Measurements from ENCODE around the gene MYOF. TPM values are rescaled to one million over a fixed set of nuclear protein-coding genes. Genes with fewer than 3 reads are reported as not detected.

MYOF gene
- total and polyA plus RNA-seq, 12 donors, result 4.1 to 119 (median 49.6) TPM

DNA sequence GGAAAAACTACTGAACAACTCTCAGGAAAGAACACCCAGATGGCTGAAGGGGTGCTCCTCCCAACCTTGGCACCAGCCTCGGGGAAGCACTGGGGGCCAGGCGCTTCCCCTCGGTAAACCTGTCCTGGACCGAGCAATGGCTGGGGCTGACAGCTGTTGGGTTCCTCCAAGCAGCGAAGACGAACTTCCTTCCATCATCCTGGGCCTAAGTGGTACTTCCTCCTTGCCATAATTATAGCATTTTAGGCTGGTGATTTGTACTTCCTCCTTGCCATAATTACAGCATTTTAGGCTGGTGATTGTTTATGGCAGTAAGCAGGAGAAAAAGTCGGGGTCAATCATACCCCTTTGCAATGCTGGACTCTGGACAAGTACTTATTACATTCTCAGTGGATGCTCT, 69.3 kb downstream of the MYOF start:
- peak overlapping the region in 1 of 5 donors; percentile 64 for H3K27ac ChIP-seq
- no peaks in the 10 kb centered on the region for H3K4me1 ChIP-seq (replicated peaks in 1 of 2)
- no peaks in the 10 kb centered on the region for H3K36me3 ChIP-seq (replicated peaks in 1 of 2)
- DNase-seq, result no peak
- WGBS, 4 donors, result 41 to 60% (median 50%) methylated on average over 3 to 7 of the region's 7 CpGs
- no peaks in the 10 kb centered on the region for H3K9me3 ChIP-seq (replicated peaks in 1 of 3)
- TF ChIP-seq POLR2A (IDR thresholded peaks at IDR 0.05) (no peak), CTCF (IDR thresholded peaks at IDR 0.05) (no peak)
- no peak overlapping the region for H3K4me3 ChIP-seq
- no peaks in the 10 kb centered on the region for H3K27me3 ChIP-seq
- intact Hi-C loops (cut with DNase I), result no loop called here

GRCh38 chr10:93410697-93411348, 71.3 kb downstream of the MYOF start:
- H3K27me3 ChIP-seq, result no peaks in the 10 kb centered on the region
- H3K9me3 ChIP-seq (replicated peaks in 1 of 3), result no peaks in the 10 kb centered on the region
- H3K36me3 ChIP-seq (replicated peaks in 1 of 2), result no peaks in the 10 kb centered on the region
- DNase-seq, result no peak
- H3K27ac ChIP-seq, result no peak overlapping the region
- no peak for TF ChIP-seq POLR2A (IDR thresholded peaks at IDR 0.05)
- TF ChIP-seq CTCF (IDR thresholded peaks at IDR 0.05), result no peak
- H3K4me3 ChIP-seq, result no peak overlapping the region
- no peaks in the 10 kb centered on the region for H3K4me1 ChIP-seq (replicated peaks in 1 of 2)
- intact Hi-C loops (cut with DNase I), result no loop called here
- WGBS, 4 donors, result 69 to 82% (median 76%) methylated on average over 6 of the region's 6 CpGs

- no peak for DNase-seq
- Histone ChIP-seq H3K27ac (no peak overlapping the region), H3K9me3 (replicated peaks in 1 of 3) (no peaks in the 10 kb centered on the region), H3K27me3 (no peaks in the 10 kb centered on the region), H3K4me1 (replicated peaks in 1 of 2) (no peaks in the 10 kb centered on the region), H3K36me3 (replicated peaks in 1 of 2) (no peaks in the 10 kb centered on the region), H3K4me3 (no peak overlapping the region)
- TF ChIP-seq POLR2A (IDR thresholded peaks at IDR 0.05) (no peak), CTCF (IDR thresholded peaks at IDR 0.05) (no peak)
- whole genome bisulfite sequencing, 4 donors, result 79 to 85% (median 84%) methylated on average over 7 to 8 of the region's 8 CpGs
- intact Hi-C loops (cut with DNase I), result no loop called here
Measured at GRCh38 chr10:93408783-93409182, 73.4 kb downstream of the MYOF start.

DNA sequence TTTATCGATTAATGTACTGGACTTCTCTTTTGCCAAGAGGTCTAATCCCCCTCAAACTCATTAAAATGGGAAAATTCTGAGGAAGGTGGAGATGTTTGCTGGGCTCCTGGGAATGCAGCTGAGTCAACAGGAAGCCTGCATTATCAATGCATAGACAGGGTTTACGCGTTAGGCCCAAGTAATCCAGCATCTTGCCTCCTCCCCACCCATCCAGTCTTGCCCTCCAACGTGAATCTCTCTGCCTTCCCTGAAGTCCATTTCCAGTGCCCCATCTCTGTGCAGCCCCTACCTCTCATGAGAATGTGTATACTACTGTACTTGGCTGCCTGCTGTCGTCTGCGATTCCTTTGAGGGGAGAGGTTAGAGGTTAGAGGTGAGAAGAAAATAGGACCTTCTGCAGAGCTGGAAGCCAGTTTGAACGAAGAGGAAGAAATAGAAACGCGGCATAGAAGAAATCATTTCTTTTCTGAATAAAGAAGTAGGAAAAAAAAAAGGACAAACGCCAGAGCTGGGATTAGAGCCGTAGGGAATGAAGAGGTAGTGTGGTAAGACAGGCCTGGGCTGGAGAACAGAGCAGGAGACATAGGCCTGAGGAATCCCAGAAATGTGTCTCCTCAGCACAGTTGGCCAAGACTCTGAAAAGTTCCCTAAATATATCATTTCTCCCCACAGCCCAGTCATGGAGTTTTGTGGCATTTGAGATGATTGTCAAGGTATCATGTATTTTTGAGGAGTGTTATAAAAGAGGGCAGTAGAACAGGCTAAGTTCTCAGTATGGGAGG, 75.6 kb downstream of the MYOF start:
- intact Hi-C loops (cut with DNase I), result no loop called here
- no peak overlapping the region for H3K4me3 ChIP-seq
- H3K27me3 ChIP-seq, result no peaks in the 10 kb centered on the region
- H3K4me1 ChIP-seq (replicated peaks in 1 of 2), result no peaks in the 10 kb centered on the region
- no peaks in the 10 kb centered on the region for H3K9me3 ChIP-seq (replicated peaks in 1 of 3)
- no peak for DNase-seq
- no peak overlapping the region for H3K27ac ChIP-seq
- no peaks in the 10 kb centered on the region for H3K36me3 ChIP-seq (replicated peaks in 1 of 2)
- WGBS, 4 donors, result 77 to 86% (median 84%) methylated on average over 11 of the region's 11 CpGs
- no peak for TF ChIP-seq CTCF (IDR thresholded peaks at IDR 0.05)
- TF ChIP-seq POLR2A (IDR thresholded peaks at IDR 0.05), result no peak
